GM18873 (cell line): Measurements from ENCODE around the gene MTF1.

Experiments used
- ATAC-seq: cut with Tn5 transposase; IDR thresholded peaks from one replicate; pipeline ENCODE4 v1.9.1; 2021; ENCODE audit warnings: mild to moderate bottlenecking, moderate library complexity, moderate number of reproducible peaks; ENCODE audit not compliant: unreplicated experiment, low FRiP score

Gene MTF1

GRCh38 chr1:37872692-37873091 lies 13.3 kb upstream of the MTF1 start:
- no peak for ATAC-seq

- no peak for ATAC-seq
These were observed 9.1 kb upstream of the MTF1 start for GRCh38 chr1:37868466-37868865.

- ATAC-seq, result no peak
These were observed 8.4 kb upstream of the MTF1 start for GRCh38 chr1:37867784-37868183.

GRCh38 chr1:37866491-37866890 lies 7.1 kb upstream of the MTF1 start:
- ATAC-seq, result no peak

- ATAC-seq, result no peak
These were observed 6.1 kb upstream of the MTF1 start for GRCh38 chr1:37865348-37866120.

GRCh38 chr1:37862330-37862729 lies 2.9 kb upstream of the MTF1 start:
- no peak for ATAC-seq

- ATAC-seq, result no peak
These were observed 1.8 kb upstream of the MTF1 start for GRCh38 chr1:37861151-37861550.

- ATAC-seq, result no peak
These were observed 914 bp upstream of the MTF1 start for GRCh38 chr1:37860346-37860666.

GRCh38 chr1:37858931-37859506 lies 373 bp downstream of the MTF1 start:
- no peak for ATAC-seq

- ATAC-seq, result no peak
These were observed 5.0 kb downstream of the MTF1 start for GRCh38 chr1:37854406-37854805.

GRCh38 chr1:37853157-37853556 lies 6.2 kb downstream of the MTF1 start:
- ATAC-seq, result no peak

- ATAC-seq, result no peak
These were observed 7.6 kb downstream of the MTF1 start for GRCh38 chr1:37851782-37852210.

- no peak for ATAC-seq
These were observed 8.1 kb downstream of the MTF1 start for GRCh38 chr1:37851262-37851661.

- no peak for ATAC-seq
These were observed 8.9 kb downstream of the MTF1 start for GRCh38 chr1:37850352-37850955.

GRCh38 chr1:37849480-37849879 lies 9.9 kb downstream of the MTF1 start:
- ATAC-seq, result no peak

GRCh38 chr1:37846647-37847339 lies 12.6 kb downstream of the MTF1 start:
- no peak for ATAC-seq

- no peak for ATAC-seq
These were observed 13.6 kb downstream of the MTF1 start for GRCh38 chr1:37845786-37846185.

GRCh38 chr1:37845049-37845646 lies 14.2 kb downstream of the MTF1 start:
- ATAC-seq, result no peak

- no peak for ATAC-seq
These were observed 14.9 kb downstream of the MTF1 start for GRCh38 chr1:37844536-37844935.

- no peak for ATAC-seq
These were observed 17.7 kb downstream of the MTF1 start for GRCh38 chr1:37841652-37842051.

GRCh38 chr1:37840711-37841110 lies 18.7 kb downstream of the MTF1 start:
- no peak for ATAC-seq
